ENCODE results near the gene TMC2.

Gene TMC2

DNA sequence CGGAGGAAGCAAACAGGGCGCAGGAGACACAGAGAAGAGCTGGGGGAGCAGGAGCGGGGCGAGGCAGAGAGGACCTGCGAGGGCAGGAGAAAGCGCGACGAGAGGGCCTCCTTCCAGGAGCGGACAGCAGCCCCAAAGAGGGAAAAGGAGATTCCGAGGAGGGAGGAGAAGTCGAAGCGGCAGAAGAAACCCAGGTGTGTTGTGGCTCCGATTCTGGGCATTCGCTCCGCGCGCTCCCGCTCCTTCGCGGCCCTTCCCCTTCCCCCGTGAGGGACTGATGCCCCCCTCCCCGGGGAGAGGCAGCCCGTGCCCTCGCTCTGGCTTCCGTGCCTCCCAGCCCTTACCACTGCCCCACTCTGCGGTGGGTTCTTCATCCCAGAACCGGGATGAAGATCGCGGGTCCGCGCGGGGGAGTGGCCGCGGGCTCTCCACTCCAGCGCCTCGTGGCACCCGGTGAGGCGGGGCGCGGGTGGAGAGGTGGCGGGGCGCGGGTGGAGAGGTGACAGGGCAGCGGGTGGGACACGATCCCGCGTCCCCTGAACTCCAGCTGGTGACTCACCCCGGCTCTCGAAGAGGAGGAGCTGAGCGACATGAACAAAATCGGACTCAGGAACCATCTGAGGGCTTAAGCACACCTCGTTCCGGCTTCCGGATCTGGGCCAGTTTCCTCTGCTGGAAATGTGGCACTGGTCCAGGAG lies 22.4 kb downstream of the TMC2 start:
- DNase-seq (ENCODE audit: low spot score) = no peak
- TF ChIP-seq, protein P1, sequence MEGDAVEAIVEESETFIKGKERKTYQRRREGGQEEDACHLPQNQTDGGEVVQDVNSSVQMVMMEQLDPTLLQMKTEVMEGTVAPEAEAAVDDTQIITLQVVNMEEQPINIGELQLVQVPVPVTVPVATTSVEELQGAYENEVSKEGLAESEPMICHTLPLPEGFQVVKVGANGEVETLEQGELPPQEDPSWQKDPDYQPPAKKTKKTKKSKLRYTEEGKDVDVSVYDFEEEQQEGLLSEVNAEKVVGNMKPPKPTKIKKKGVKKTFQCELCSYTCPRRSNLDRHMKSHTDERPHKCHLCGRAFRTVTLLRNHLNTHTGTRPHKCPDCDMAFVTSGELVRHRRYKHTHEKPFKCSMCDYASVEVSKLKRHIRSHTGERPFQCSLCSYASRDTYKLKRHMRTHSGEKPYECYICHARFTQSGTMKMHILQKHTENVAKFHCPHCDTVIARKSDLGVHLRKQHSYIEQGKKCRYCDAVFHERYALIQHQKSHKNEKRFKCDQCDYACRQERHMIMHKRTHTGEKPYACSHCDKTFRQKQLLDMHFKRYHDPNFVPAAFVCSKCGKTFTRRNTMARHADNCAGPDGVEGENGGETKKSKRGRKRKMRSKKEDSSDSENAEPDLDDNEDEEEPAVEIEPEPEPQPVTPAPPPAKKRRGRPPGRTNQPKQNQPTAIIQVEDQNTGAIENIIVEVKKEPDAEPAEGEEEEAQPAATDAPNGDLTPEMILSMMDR (IDR thresholded peaks at IDR 0.05; ENCODE audit: borderline replicate concordance, control extremely low read depth, extremely low read depth, insufficient read depth, missing control alignments) = no peak
- in situ Hi-C loops (cut with MboI; ENCODE audit: low sequenced_read_pairs, unreplicated experiment) = no loop called here

GRCh38 chr20:2559279-2559626 lies 22.9 kb downstream of the TMC2 start:
- TF ChIP-seq, protein P1 (IDR thresholded peaks at IDR 0.05; ENCODE audit: borderline replicate concordance, control extremely low read depth, extremely low read depth, insufficient read depth, missing control alignments) = no peak
- no peak for DNase-seq (ENCODE audit: low spot score)
- in situ Hi-C loops (cut with MboI; ENCODE audit: low sequenced_read_pairs, unreplicated experiment) = no loop called here

GRCh38 chr20:2559651-2560050 lies 23.3 kb downstream of the TMC2 start:
- no peak for DNase-seq (ENCODE audit: low spot score)
- TF ChIP-seq, protein P1 (IDR thresholded peaks at IDR 0.05; ENCODE audit: borderline replicate concordance, control extremely low read depth, extremely low read depth, insufficient read depth, missing control alignments) = no peak
- in situ Hi-C loops (cut with MboI; ENCODE audit: low sequenced_read_pairs, unreplicated experiment) = no loop called here

DNA sequence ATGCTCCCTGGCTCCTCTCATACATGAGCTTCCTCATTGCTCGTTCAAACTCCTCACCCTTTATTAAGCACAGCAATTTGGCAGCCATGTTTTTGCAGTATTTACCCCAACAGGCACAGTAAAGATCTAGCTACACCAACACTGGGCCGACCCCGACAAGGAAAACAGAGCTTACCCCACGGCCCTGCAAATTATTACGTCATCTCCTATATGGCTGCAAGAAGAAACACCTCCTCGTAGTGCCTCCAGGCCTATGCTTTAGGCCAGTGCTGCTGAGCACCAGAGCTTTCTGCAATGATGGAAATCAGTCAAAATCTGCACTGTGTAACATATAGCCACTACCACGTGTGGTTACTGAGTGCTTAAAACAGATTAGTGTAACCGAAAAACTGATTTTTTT lies 26.7 kb downstream of the TMC2 start:
- no peak for DNase-seq (ENCODE audit: low spot score)
- TF ChIP-seq, protein P1 (IDR thresholded peaks at IDR 0.05; ENCODE audit: borderline replicate concordance, control extremely low read depth, extremely low read depth, insufficient read depth, missing control alignments) = no peak
- in situ Hi-C loops (cut with MboI; ENCODE audit: low sequenced_read_pairs, unreplicated experiment) = no loop called here

- TF ChIP-seq, protein P1 (IDR thresholded peaks at IDR 0.05; ENCODE audit: borderline replicate concordance, control extremely low read depth, extremely low read depth, insufficient read depth, missing control alignments) = no peak
- no peak for DNase-seq (ENCODE audit: low spot score)
- in situ Hi-C loops (cut with MboI; ENCODE audit: low sequenced_read_pairs, unreplicated experiment) = no loop called here
These were observed 28.0 kb downstream of the TMC2 start for GRCh38 chr20:2564406-2564805.

- DNase-seq (ENCODE audit: low spot score) = no peak
- in situ Hi-C loops (cut with MboI; ENCODE audit: low sequenced_read_pairs, unreplicated experiment) = no loop called here
- TF ChIP-seq, protein P1 (IDR thresholded peaks at IDR 0.05; ENCODE audit: borderline replicate concordance, control extremely low read depth, extremely low read depth, insufficient read depth, missing control alignments) = no peak
These were observed 39.3 kb downstream of the TMC2 start for GRCh38 chr20:2575682-2576081.

All from GM13976 (cell line).